HG02642 (cell line): ENCODE data around the gene PYDC1.
A peak's percentile ranks its signal among the peaks of the same experiment; 100 is the strongest.
"Not testable (repeated sequence)": the region's sequence is repeated elsewhere in the genome, so short reads cannot be mapped to it uniquely, and the experiment has no call there.

Experiments
- ATAC-seq: cut with Tn5 transposase; IDR thresholded peaks from one replicate; pipeline ENCODE4 v1.9.1; 2021; ENCODE audit warnings: mild to moderate bottlenecking; ENCODE audit not compliant: unreplicated experiment, poor library complexity

The PYDC1 gene

DNA sequence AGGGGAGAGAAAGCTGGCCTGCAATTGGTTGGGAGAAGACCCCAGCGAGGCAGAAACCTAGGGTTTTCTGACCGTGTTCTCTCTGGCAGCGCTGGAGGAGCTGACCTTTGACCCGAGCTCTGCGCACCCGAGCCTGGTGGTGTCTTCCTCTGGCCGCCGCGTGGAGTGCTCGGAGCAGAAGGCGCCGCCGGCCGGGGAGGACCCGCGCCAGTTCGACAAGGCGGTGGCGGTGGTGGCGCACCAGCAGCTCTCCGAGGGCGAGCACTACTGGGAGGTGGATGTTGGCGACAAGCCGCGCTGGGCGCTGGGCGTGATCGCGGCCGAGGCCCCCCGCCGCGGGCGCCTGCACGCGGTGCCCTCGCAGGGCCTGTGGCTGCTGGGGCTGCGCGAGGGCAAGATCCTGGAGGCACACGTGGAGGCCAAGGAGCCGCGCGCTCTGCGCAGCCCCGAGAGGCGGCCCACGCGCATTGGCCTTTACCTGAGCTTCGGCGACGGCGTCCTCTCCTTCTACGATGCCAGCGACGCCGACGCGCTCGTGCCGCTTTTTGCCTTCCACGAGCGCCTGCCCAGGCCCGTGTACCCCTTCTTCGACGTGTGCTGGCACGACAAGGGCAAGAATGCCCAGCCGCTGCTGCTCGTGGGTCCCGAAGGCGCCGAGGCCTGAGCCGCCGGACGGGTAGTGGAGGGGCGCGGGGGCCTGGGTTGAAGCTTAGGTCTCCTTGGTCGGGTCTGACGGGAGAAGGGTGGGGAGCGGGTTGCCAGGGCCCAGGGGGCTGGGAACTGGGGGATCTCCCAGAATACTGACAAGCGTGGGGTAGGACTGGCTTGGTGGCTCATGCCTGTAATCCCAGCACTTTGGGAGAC is 7.4 kb upstream of the PYDC1 start:
- no peak for ATAC-seq

- no peak for ATAC-seq
Observed at GRCh38 chr16:31223044-31223443, 6.1 kb upstream of the PYDC1 start.

- ATAC-seq = no peak
Observed at GRCh38 chr16:31221357-31222160, 4.6 kb upstream of the PYDC1 start.

GRCh38 chr16:31219154-31219741 is 2.3 kb upstream of the PYDC1 start:
- ATAC-seq = no peak

- no peak for ATAC-seq
Observed at GRCh38 chr16:31217136-31217530, 198 bp upstream of the PYDC1 start.

DNA sequence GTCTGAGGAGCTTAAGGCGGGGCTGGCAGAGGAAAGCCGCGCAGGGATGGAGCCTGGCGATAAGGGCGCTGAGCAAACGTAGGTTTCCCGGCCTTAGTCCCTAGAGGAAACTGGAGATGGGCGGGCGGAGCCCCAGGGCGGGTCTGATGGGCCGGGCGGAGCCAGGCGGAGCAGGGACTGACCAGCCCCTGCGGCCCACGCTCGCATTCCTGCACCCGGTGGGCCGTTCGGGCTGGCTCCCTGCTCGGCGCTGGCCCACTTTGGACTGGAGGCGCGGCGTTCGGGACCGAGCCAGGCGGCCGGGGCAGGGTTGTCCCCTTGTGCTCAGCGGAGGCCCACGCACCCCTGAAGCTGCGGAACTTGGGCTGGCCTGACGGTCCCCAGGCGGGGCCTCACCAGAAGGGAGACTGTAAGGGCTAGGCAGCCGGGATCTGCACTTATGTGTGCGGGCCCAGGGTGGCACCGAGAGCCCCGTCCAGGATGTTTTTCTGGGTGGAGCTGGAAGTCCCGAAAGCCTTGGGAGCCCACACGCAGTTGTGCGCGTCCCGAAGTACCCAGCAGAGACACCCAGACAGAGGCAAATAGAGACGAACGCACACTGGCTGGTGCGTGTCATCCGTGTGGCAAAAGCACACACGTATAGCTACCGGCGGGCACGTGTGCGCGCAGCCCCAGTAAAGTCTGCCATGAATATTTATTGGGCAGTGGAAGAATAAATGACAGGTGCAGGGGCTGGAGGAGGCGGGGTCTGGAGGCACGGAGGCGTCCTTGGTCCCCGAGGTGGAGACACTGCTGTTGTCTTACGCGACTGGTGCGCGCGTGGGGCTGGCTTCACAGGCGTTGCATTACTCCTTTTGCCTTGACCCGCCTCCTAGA is 1.4 kb downstream of the PYDC1 start:
- ATAC-seq = no peak

DNA sequence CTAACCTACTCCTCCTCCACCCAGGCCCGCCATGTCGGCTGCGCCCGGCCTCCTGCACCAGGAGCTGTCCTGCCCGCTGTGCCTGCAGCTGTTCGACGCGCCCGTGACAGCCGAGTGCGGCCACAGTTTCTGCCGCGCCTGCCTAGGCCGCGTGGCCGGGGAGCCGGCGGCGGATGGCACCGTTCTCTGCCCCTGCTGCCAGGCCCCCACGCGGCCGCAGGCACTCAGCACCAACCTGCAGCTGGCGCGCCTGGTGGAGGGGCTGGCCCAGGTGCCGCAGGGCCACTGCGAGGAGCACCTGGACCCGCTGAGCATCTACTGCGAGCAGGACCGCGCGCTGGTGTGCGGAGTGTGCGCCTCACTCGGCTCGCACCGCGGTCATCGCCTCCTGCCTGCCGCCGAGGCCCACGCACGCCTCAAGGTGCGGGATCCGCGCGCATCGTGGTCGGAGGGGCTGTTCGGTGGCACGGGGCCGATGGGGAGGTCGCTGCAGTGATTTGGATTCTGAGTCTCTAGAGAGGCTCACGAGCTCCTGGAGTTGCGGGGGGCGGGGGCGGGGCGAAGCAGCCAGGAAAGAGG is 2.1 kb downstream of the PYDC1 start:
- ATAC-seq = no peak

DNA sequence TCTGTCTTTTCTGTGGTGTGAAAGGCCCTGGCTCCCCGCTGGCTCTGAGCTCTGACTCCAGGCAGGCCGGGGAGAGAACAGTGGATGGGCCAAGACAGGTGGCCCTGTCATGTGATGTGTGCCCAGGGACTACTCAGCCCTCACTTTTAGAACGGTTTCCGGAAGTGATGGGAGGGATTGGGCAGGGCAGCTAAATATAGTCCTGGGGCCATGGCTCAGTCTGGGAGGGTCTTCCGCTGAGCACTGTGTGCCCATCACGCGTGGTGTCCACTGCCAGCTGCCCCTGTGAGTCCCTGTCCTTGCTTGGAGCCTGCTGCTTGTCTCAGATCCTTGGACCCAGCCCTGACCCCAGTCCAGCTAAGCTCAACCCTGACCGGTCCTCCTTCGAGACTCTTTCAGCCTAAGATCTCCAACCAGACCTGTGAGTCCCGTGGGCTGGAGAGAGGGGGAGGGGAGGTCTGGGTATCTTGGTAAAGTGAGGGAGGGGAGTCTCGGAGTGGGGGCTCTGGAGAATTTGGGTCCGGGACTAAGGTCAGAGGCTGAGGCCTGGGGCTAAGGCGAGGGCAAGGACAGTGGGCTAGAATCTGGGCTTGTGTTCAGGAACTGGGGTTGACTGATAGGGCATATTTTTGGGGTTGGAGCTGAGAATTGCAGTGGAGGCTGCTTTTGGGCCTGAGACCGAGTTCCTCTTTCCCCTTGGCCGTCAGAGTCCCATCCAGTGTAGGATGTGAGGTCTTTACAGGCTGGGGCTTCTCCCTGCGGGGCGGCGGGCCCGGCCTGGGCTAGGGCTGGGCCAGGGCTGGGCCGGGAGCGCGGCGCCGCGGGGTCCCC is 2.8 kb downstream of the PYDC1 start, which contains the start of gene TRIM72:
Gene TRIM72, plus strand, starts transcription at position 243 of the 831 bp plus-strand sequence. CDS start 620 bp downstream, outside the sequence.
- no peak for ATAC-seq

GRCh38 chr16:31213342-31213741 is 3.6 kb downstream of the PYDC1 start:
- no peak for ATAC-seq

DNA sequence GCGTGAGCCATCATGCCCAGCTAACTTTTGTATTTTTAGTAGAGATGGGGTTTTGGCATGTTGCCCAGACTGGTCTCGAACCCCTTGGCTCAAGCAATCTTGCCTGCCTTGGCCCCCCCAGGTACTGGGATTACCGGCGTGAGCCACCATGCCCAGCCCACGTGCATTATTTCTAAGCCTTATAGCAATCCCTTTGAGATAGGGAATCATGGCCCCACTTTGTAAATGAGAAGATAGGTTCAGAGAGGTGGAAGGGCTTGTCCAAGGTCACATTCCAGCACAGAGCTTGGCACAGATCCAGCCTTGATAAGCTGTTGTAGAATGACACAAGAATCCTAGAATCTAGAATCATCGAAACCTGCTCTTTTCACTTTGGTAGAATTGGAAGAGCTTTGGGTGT is 10.2 kb downstream of the PYDC1 start:
- ATAC-seq = no peak

GRCh38 chr16:31204871-31205666 is 11.9 kb downstream of the PYDC1 start:
- no peak for ATAC-seq

DNA sequence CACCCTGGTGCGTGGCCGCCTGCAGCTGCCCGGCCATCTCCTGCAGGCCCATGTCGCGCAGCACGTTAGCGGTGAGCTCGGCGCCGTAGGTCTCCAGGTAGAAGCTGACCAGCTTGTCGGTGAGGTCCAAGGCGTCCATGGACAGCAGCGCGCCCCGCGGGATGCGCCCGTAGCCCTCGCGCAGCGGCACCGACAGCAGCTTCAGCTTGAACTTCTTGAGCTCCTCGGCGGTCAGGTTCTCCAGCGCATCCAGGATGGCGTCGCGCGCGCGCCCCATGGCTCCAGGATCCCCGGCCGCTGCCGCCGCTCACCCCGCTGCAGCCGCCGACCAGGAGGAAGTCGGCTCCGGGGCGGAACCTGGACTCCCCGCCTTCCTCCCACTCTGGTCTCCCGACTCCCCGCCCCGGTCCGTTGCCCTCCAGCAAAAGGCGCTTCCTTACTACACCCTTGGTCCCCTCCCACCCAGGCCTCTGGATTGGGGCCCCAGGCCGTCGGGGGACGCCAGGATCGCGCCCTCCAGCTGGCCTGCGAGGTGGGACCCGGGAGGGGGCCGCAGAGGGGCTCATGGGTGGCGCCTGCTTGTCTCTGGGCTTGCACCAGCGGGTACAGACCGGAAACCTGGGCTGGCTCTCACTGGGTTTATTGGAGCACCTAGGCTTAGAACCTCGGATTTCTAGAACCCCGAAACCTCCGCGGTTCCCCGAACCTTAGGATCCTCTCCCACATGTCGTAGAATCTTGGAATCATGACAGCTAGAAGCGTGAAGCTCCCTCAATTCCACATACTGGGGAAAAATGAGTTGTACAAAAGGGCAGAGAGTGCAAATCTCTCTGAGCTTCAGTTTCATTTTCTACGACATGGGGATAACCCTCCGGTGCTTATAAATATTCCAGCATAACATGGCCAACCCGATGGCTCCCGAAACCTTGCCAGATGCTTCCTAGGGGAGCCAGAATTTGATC is 14.2 kb downstream of the PYDC1 start, which contains the start of gene PYCARD:
Gene PYCARD, minus strand, starts transcription at position 347 of the 962 bp plus-strand sequence. Its CDS starts 70 bp downstream, at position 277.
- ATAC-seq = peak; percentile 41

- peak; percentile 61 for ATAC-seq
Observed at GRCh38 chr16:31201582-31202413, 15.1 kb downstream of the PYDC1 start.

DNA sequence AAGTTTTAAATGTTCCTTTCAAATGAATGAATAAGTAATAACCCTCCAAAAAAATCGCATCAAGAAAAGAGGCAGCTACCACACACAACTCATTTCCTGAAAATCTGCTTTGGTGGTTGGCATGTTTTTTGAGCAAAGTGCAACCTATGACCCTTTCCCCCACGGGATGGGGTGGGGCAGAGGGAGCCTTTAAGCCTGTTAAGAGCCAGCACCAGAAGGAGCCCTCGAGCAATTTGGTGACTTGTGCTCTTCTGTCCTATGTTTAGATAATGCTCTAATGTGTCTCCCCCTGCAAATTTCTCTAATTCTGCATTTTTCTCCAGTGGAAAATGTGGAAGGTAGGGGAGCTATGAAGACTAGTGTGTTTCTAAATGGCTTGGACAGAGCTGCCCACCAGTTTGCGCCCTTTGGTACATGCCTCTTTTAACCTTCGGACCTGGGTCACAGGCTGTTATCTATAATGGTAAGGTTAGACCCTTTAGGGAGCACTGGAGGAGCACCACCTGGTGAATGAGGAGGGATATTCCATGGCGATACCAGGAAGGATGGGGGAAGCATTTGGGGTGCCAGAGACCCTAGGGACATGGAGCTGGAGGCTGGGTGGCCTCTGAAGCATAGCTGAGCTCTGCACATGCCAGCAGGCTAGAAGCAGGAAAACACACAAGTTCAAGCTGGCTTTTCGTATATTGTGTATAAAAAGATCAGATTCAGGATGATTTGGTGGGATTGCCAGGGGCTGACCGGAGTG is 15.9 kb downstream of the PYDC1 start:
- no peak for ATAC-seq

GRCh38 chr16:31200111-31200510 is 16.8 kb downstream of the PYDC1 start:
- not testable (repeated sequence) for ATAC-seq
